NOMO-1 treated with DMSO at 0.1 percent for 48 hours (cell line): ENCODE results near the gene HSFX2.
"Not testable (repeated sequence)": the region's sequence is repeated elsewhere in the genome, so short reads cannot be mapped to it uniquely, and the experiment has no call there.

Source experiments
- DNase-seq: peaks from one replicate; lab custom pipeline; 2025; ENCODE audit not compliant: unreplicated experiment; lab: John Stamatoyannopoulos, UW

The HSFX2 gene

GRCh38 chrX:149595214-149595613 lies at the start of gene HSFX2:
Gene HSFX2, minus strand, starts transcription at chrX:149595314. Its CDS starts 614 bp downstream, at chrX:149594700.
- not testable (repeated sequence) for DNase-seq

- no peak for DNase-seq
Measured at GRCh38 chrX:149643496-149643895, 48.4 kb upstream of the HSFX2 start.

- DNase-seq, result no peak
Measured at GRCh38 chrX:149641835-149642234, 46.7 kb upstream of the HSFX2 start.

- no peak for DNase-seq
Measured at GRCh38 chrX:149641432-149641831, 46.3 kb upstream of the HSFX2 start.

- no peak for DNase-seq
Measured at GRCh38 chrX:149639568-149639967, 44.5 kb upstream of the HSFX2 start.

- DNase-seq, result no peak
Measured at GRCh38 chrX:149638860-149639259, 43.7 kb upstream of the HSFX2 start.

GRCh38 chrX:149633511-149633910 lies 38.4 kb upstream of the HSFX2 start:
- DNase-seq, result no peak

- DNase-seq, result peak; percentile 27
Measured at GRCh38 chrX:149631234-149632165, 36.4 kb upstream of the HSFX2 start, which contains the start of gene TMEM185A. Gene TMEM185A, minus strand, starts transcription at chrX:149631792. Its CDS starts 212 bp downstream, at chrX:149631580.

GRCh38 chrX:149630681-149631233 lies 35.6 kb upstream of the HSFX2 start:
- DNase-seq, result no peak

- no peak for DNase-seq
Measured at GRCh38 chrX:149629730-149630387, 34.7 kb upstream of the HSFX2 start.

- no peak for DNase-seq
Measured at GRCh38 chrX:149628768-149629167, 33.7 kb upstream of the HSFX2 start.

- no peak for DNase-seq
Measured at GRCh38 chrX:149628280-149628679, 33.2 kb upstream of the HSFX2 start.

- DNase-seq, result not testable (repeated sequence)
Measured at GRCh38 chrX:149626829-149627228, 31.7 kb upstream of the HSFX2 start.

GRCh38 chrX:149619662-149620061 lies 24.5 kb upstream of the HSFX2 start:
- DNase-seq, result not testable (repeated sequence)

GRCh38 chrX:149618871-149619270 lies 23.8 kb upstream of the HSFX2 start:
- no peak for DNase-seq

- DNase-seq, result no peak
Measured at GRCh38 chrX:149611623-149612175, 16.6 kb upstream of the HSFX2 start.

GRCh38 chrX:149610511-149610910 lies 15.4 kb upstream of the HSFX2 start:
- DNase-seq, result no peak

- DNase-seq, result no peak
Measured at GRCh38 chrX:149607699-149608098, 12.6 kb upstream of the HSFX2 start.

- not testable (repeated sequence) for DNase-seq
Measured at GRCh38 chrX:149605248-149605885, 10.3 kb upstream of the HSFX2 start.

- DNase-seq, result not testable (repeated sequence)
Measured at GRCh38 chrX:149598603-149599002, 3.5 kb upstream of the HSFX2 start.

GRCh38 chrX:149595943-149596342 lies 829 bp upstream of the HSFX2 start:
- DNase-seq, result not testable (repeated sequence)
